Pancreas (tissue), 10 donors: ENCODE results near the gene SPRED1. TPM values are rescaled to one million over a fixed set of nuclear protein-coding genes. Genes with fewer than 3 reads are reported as not detected.

ENCODE experiments used
- ATAC-seq, 4 donors: fragments of 200-7000 bp; cut with Tn5 transposase; one replicate each; pipeline versions ENCODE4 v1.8.0 to v1.9.1; 2020; ENCODE audit warnings: mild to moderate bottlenecking in 4 of 4, moderate library complexity in 4 of 4
- DNase-seq, 6 donors: peaks; one replicate each; pipeline ENCODE4 v3.0.0-alpha.2; 2020
- FAIRE-seq: peaks from 2 replicates; lab custom pipeline; 2012; peaks lifted over from hg19 to GRCh38; lab: Jason Lieb, UNC
- H3K27ac ChIP-seq, 4 donors: fragments of 200-600 bp; sonication (generic); 1 replicate in 3 of 4; 2 replicates in 1 of 4; pipeline versions ENCODE4 v1.5.0 to v1.8.0; 2020
- H3K27me3 ChIP-seq, 4 donors: fragments of 200-600 bp; one replicate each; pipeline ENCODE4 v1.8.0; 2021
- H3K36me3 ChIP-seq, 3 donors: fragments of 200-600 bp; sonication (generic) in 1 of 3; one replicate each; pipeline versions ENCODE4 v1.5.0 to v1.8.0; 2020 to 2021
- H3K4me1 ChIP-seq, 3 donors: fragments of 200-600 bp; one replicate each; pipeline ENCODE4 v1.8.0; 2021
- H3K4me3 ChIP-seq, 4 donors: fragments of 200-600 bp; sonication (generic) in 2 of 4; one replicate each; pipeline versions ENCODE4 v1.5.0 to v1.8.0; 2020 to 2021
- H3K9me3 ChIP-seq, 4 donors: fragments of 200-600 bp; one replicate each; pipeline ENCODE4 v1.8.0; 2021
- WGBS, 2 donors: extraction: QIAGEN DNeasy Blood & Tissue Kit; methylation state at CpG; one replicate each; pipeline ENCODE4 v1.1.7; 2013; 5-methylcytosine and 5-hydroxymethylcytosine counted together
- intact Hi-C, 3 donors: fragments of 100-400 bp; cut with DNase I; formaldehyde crosslinking; loops; one replicate each; pipeline versions ENCODE4 v1.11.1 to v1.14.2; 2022
- polyA plus RNA-seq, 2 donors: library from polyadenylated mRNA; stranded (reverse); fragments of 200-250 nt; gene quantifications; one replicate each; pipeline ENCODE4 v1.2.3, GENCODE V29; 2013
- total RNA-seq, 6 donors: library from RNA; stranded (reverse); fragmentation: NEBNext Ultra II Directional in 4 of 6; extraction: Animal tissue kit (Norgen Biotek cat#: 25700) in 4 of 6; gene quantifications; one replicate each; pipeline versions ENCODE4 v1.2.1 to v1.2.4, GENCODE V29; 2021 to 2023
- TF ChIP-seq, protein P1 (sequence below), 4 donors: fragments of 200-600 bp; sonication (generic) in 3 of 4; IDR thresholded peaks; one replicate each; pipeline versions ENCODE4 v1.5.0 to v1.8.0; 2021; ENCODE audit warnings: antibody characterized with exemption in 4 of 4
- donor health status: healthy with polysubstance abuse.
- donor health status: DM: no; HTN: no; CAD: no; lungs with moderate emphysema.
- donor health status: DM: no; HTN: no; CAD: no.
- donor health status: control.
- donor health status: control.
- donor health status: Bipolar disorder and iron deficiency.
- donor health status: DM: yes; HTN: yes; CAD: no.
- donor health status: DM: no; HTN: no; CAD: no.
- donor health status: DM: no; HTN: no; CAD: no.
- donor health status: DM: yes; HTN: yes; CAD: no.

SPRED1 gene
- total and polyA plus RNA-seq, 8 donors = 2.5 to 19.2 (median 6.5) TPM

DNA sequence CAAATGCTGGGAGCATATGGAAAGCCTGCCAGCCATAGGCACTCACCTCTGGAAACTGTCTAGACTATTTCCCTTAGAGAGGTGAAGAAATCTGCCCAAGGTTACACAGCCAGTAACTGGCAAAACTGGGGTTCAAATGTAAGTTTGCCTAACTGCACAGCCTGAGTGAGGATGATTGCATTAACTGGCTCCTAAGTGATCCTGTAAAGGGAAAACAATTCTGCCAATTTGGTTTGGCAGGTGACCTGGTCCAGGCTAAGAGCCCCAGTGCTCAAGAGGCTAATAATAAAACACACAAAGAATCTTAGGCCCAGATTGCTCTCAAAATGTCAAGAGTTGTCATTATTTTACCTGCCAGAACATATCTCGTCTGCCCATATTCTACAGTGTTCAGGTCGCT is 43.9 kb upstream of the SPRED1 start:
- WGBS, 2 donors = 96 to 100% methylated on average over 2 of the region's 2 CpGs
- ATAC-seq = no peak
- Histone ChIP-seq H3K27ac (no peak overlapping the region), H3K27me3 (no peaks in the 10 kb centered on the region), H3K36me3 (no peaks in the 10 kb centered on the region), H3K9me3 (no peaks in the 10 kb centered on the region), H3K4me3 (no peak overlapping the region), H3K4me1 (no peaks in the 10 kb centered on the region)
- FAIRE-seq = no peak
- no peak for DNase-seq
- intact Hi-C loops = no loop called here
- TF ChIP-seq, protein P1, sequence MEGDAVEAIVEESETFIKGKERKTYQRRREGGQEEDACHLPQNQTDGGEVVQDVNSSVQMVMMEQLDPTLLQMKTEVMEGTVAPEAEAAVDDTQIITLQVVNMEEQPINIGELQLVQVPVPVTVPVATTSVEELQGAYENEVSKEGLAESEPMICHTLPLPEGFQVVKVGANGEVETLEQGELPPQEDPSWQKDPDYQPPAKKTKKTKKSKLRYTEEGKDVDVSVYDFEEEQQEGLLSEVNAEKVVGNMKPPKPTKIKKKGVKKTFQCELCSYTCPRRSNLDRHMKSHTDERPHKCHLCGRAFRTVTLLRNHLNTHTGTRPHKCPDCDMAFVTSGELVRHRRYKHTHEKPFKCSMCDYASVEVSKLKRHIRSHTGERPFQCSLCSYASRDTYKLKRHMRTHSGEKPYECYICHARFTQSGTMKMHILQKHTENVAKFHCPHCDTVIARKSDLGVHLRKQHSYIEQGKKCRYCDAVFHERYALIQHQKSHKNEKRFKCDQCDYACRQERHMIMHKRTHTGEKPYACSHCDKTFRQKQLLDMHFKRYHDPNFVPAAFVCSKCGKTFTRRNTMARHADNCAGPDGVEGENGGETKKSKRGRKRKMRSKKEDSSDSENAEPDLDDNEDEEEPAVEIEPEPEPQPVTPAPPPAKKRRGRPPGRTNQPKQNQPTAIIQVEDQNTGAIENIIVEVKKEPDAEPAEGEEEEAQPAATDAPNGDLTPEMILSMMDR (IDR thresholded peaks at IDR 0.05) = no peak

DNA sequence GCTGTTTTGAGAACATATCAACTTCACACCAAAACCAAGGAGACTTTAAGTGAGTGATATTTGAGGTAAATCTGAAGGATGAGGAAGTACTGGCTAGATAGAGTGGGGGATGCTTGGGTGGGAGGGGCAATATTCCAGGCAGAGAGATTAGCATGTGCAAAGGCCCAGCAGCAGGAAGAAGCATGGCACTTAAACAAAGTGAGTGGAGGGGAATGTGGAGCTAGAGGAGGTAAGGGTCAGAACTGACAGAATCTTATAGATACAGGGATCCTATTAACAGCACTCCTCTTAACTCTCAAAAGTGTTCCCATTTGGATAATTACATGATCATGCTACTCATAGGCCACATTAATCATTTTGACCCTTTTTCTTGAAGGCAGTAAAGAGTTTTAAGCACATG is 41.4 kb upstream of the SPRED1 start:
- TF ChIP-seq, protein P1 (IDR thresholded peaks at IDR 0.05) = no peak
- Histone ChIP-seq H3K9me3 (no peaks in the 10 kb centered on the region), H3K4me3 (no peak overlapping the region), H3K27ac (no peak overlapping the region), H3K36me3 (no peaks in the 10 kb centered on the region), H3K4me1 (no peaks in the 10 kb centered on the region), H3K27me3 (no peaks in the 10 kb centered on the region)
- FAIRE-seq (no peak), DNase-seq (no peak), ATAC-seq (no peak)
- intact Hi-C loops = no loop called here

DNA sequence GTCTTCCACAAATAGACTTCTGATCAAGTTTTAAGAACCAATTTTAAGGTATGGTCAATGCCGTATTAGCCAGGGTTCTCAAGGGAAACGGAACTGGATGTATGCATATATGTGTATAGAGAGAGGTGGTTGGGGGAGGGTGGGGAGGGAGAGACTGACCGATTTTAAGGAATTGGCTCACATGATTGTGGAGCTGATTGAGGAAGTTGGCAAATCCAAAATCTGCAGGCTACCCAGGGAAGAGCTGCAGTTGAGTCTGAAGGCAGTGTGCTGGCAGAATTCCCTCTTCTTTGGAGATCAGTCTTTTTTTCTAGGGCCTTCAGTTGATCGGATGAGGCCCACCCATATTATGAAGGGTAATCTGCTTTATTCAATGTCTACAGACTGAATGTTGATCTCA is 40.8 kb upstream of the SPRED1 start:
- no peak for DNase-seq
- no peak overlapping the region for H3K4me3 ChIP-seq
- 78 to 94% methylated on average over 4 of the region's 4 CpGs for WGBS, 2 donors
- H3K4me1 ChIP-seq = no peaks in the 10 kb centered on the region
- no peaks in the 10 kb centered on the region for H3K36me3 ChIP-seq
- H3K27ac ChIP-seq = no peak overlapping the region
- H3K9me3 ChIP-seq = no peaks in the 10 kb centered on the region
- intact Hi-C loops = no loop called here
- TF ChIP-seq, protein P1 (IDR thresholded peaks at IDR 0.05) = no peak
- H3K27me3 ChIP-seq = no peaks in the 10 kb centered on the region
- no peak for FAIRE-seq
- ATAC-seq = no peak

DNA sequence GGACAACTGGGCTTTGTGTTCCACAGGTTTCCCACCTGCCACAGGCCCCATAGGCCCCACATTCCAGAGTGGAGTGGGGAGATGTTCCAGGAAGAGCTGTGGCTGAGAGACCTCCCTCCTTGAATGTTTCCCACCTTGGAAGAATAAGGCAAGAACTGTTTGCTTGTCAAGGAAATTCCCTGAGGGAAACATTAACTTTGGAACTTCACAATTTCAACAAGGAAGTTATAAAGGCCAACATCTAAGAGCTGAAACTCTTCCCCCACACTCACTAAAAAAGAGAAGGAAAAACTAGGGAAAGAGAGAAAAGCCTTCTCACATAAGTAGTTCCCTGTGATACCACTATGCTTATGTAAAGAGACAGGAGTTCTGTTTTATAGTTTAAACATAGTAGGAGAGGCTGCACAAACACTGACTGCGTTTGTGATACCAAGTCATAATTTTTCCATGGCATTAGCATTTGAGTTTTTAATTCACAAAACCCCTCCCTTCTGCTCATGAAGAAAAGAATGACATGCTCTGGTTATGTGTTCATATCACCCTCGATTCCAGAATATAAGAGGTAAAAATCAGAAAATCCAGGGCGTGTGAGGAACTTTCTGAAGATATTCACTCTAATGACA is 39.8 kb upstream of the SPRED1 start:
- TF ChIP-seq, protein P1 (IDR thresholded peaks at IDR 0.05) = no peak
- no peak for DNase-seq
- no peak for FAIRE-seq
- H3K27me3 ChIP-seq = no peaks in the 10 kb centered on the region
- H3K36me3 ChIP-seq = no peaks in the 10 kb centered on the region
- H3K4me1 ChIP-seq = no peaks in the 10 kb centered on the region
- no peak for ATAC-seq
- H3K27ac ChIP-seq = no peak overlapping the region
- intact Hi-C loops = no loop called here
- WGBS, 2 donors = 61 to 76% methylated on average over 3 of the region's 3 CpGs
- H3K9me3 ChIP-seq = no peaks in the 10 kb centered on the region
- no peak overlapping the region for H3K4me3 ChIP-seq

DNA sequence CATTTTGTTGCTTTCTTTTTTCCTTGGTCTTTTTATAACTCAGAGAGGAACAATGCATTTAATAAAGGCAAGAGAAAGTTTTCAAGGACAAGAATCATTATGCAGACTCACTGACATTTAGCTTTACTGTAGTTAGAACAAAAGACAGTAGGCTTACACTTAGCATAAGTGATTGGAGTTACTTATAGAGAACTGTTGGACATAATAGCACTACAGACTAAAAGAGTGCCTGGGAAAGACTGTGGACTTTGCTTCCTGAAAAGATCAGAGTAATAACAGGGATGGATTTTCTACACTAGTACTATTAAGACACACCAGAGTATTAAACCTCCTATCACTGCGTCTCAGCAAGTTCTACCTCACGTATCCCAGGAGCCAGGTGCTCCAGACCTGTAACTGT is 39.3 kb upstream of the SPRED1 start:
- 95 to 96% methylated on average over 2 of the region's 2 CpGs for WGBS, 2 donors
- H3K27ac ChIP-seq = no peak overlapping the region
- no peaks in the 10 kb centered on the region for H3K4me1 ChIP-seq
- H3K27me3 ChIP-seq = no peaks in the 10 kb centered on the region
- DNase-seq = no peak
- ATAC-seq = no peak
- no peak for FAIRE-seq
- H3K36me3 ChIP-seq = no peaks in the 10 kb centered on the region
- no peak overlapping the region for H3K4me3 ChIP-seq
- TF ChIP-seq, protein P1 (IDR thresholded peaks at IDR 0.05) = no peak
- no peaks in the 10 kb centered on the region for H3K9me3 ChIP-seq
- intact Hi-C loops = no loop called here
